Measurements from ENCODE around the gene TMEM169. TPM values are rescaled to one million over a fixed set of nuclear protein-coding genes. Genes with fewer than 3 reads are reported as not detected.

TMEM169 gene
- total and polyA plus RNA-seq, 4 donors: 0.42 to 1.9 (median 0.80) TPM

DNA sequence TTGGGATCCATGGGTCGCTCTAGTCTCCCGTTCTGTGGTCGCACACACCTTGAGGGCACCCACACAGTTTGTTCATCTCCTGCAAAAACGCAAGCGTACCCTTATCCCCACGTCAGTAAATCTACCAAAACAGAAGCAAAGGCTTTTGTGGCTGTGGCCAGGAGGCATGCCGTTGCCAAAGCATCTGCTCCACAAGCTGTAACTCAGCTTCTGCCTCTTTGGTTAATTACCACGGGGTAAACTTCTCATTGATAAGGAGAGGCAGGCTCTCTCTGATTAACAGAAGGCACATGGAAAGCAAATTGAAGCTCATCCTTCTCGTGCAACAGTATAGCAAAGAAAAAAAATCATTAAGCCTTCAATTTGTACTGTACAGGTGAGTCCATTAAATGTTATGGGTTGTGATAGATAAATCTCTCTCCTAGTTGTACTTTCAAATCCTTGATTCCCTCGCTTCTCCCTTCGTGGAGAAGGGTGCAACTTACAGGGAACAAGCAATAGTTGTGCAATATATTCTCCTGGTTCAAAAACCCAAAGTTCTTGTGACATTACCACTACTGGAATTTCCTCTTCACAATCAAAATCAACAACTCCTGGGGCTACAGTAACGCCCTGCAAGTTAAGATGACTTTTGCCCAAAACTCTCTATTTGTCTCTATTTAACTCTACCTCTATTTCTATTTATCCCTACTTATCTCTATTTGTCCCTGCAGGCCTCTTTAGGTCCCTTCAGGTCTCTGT, 10.4 kb upstream of the TMEM169 start:
- Histone ChIP-seq H3K9ac (ENCODE audit: low read depth in 1 of 2, low read length in 2 of 2) (no peak overlapping the region), H3K9me3 (ENCODE audit: control insufficient read depth in 4 of 4, low read length in 3 of 4) (no peaks in the 10 kb centered on the region), H3K4me3 (ENCODE audit: low read depth in 1 of 3, low read length in 3 of 3) (no peak overlapping the region), H3K27ac (ENCODE audit: low read depth in 1 of 2, low read length in 2 of 2) (peak overlapping the region in 1 of 2 donors; percentile 54), H3K4me1 (ENCODE audit: control insufficient read depth in 4 of 4, insufficient read depth in 4 of 4, low read length in 3 of 4) (peaks cover 16 to 77% (median 66%) of the 10 kb centered on the region in 4 donors), H3K36me3 (ENCODE audit: control insufficient read depth in 4 of 4, insufficient read depth in 3 of 4, low read depth in 1 of 4, low read length in 3 of 4) (peaks cover 0 to 10% (median 2%) of the 10 kb centered on the region in 4 donors), H3K27me3 (ENCODE audit: control insufficient read depth in 4 of 4, insufficient read depth in 4 of 4, low read length in 3 of 4) (no peaks in the 10 kb centered on the region)
- 61% methylated on average over 12 of the region's 12 CpGs for WGBS
- TF ChIP-seq NR2F2 (IDR thresholded peaks at IDR 0.05) (no peak), EGR1 (IDR thresholded peaks at IDR 0.05; ENCODE audit: low read depth in 2 of 2) (no peak), HNF4G (IDR thresholded peaks at IDR 0.05) (peak; percentile 22), GABPA (IDR thresholded peaks at IDR 0.05 in 1 of 2, conservative IDR thresholded peaks at IDR 0.05 in 1 of 2) (no peak), SP1 (IDR thresholded peaks at IDR 0.05) (peak; percentile 35), YY1 (IDR thresholded peaks at IDR 0.05) (no peak), TAF1 (conservative IDR thresholded peaks at IDR 0.05) (no peak), HNF4A (conservative IDR thresholded peaks at IDR 0.05) (peak; percentile 85 to 87), JUND (IDR thresholded peaks at IDR 0.05) (peak; percentile 49 to 71), RXRA (IDR thresholded peaks at IDR 0.05) (peak; percentile 61 to 79), FOXA1 (IDR thresholded peaks at IDR 0.05) (peak; percentile 32), RAD21 (IDR thresholded peaks at IDR 0.05) (peak in 1 of 2 donors; percentile 24), FOXA2 (IDR thresholded peaks at IDR 0.05) (peak; percentile 60)
- TF ChIP-seq, protein P1, sequence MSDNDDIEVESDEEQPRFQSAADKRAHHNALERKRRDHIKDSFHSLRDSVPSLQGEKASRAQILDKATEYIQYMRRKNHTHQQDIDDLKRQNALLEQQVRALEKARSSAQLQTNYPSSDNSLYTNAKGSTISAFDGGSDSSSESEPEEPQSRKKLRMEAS (IDR thresholded peaks at IDR 0.05): no peak
- TF ChIP-seq, protein P2, sequence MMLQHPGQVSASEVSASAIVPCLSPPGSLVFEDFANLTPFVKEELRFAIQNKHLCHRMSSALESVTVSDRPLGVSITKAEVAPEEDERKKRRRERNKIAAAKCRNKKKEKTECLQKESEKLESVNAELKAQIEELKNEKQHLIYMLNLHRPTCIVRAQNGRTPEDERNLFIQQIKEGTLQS (IDR thresholded peaks at IDR 0.05): no peak
- TF ChIP-seq, protein P3, sequence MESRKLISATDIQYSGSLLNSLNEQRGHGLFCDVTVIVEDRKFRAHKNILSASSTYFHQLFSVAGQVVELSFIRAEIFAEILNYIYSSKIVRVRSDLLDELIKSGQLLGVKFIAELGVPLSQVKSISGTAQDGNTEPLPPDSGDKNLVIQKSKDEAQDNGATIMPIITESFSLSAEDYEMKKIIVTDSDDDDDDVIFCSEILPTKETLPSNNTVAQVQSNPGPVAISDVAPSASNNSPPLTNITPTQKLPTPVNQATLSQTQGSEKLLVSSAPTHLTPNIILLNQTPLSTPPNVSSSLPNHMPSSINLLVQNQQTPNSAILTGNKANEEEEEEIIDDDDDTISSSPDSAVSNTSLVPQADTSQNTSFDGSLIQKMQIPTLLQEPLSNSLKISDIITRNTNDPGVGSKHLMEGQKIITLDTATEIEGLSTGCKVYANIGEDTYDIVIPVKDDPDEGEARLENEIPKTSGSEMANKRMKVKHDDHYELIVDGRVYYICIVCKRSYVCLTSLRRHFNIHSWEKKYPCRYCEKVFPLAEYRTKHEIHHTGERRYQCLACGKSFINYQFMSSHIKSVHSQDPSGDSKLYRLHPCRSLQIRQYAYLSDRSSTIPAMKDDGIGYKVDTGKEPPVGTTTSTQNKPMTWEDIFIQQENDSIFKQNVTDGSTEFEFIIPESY (IDR thresholded peaks at IDR 0.05): no peak
- TF ChIP-seq, protein P4, sequence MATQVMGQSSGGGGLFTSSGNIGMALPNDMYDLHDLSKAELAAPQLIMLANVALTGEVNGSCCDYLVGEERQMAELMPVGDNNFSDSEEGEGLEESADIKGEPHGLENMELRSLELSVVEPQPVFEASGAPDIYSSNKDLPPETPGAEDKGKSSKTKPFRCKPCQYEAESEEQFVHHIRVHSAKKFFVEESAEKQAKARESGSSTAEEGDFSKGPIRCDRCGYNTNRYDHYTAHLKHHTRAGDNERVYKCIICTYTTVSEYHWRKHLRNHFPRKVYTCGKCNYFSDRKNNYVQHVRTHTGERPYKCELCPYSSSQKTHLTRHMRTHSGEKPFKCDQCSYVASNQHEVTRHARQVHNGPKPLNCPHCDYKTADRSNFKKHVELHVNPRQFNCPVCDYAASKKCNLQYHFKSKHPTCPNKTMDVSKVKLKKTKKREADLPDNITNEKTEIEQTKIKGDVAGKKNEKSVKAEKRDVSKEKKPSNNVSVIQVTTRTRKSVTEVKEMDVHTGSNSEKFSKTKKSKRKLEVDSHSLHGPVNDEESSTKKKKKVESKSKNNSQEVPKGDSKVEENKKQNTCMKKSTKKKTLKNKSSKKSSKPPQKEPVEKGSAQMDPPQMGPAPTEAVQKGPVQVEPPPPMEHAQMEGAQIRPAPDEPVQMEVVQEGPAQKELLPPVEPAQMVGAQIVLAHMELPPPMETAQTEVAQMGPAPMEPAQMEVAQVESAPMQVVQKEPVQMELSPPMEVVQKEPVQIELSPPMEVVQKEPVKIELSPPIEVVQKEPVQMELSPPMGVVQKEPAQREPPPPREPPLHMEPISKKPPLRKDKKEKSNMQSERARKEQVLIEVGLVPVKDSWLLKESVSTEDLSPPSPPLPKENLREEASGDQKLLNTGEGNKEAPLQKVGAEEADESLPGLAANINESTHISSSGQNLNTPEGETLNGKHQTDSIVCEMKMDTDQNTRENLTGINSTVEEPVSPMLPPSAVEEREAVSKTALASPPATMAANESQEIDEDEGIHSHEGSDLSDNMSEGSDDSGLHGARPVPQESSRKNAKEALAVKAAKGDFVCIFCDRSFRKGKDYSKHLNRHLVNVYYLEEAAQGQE (IDR thresholded peaks at IDR 0.05): no peak
- TF ChIP-seq, protein P5, sequence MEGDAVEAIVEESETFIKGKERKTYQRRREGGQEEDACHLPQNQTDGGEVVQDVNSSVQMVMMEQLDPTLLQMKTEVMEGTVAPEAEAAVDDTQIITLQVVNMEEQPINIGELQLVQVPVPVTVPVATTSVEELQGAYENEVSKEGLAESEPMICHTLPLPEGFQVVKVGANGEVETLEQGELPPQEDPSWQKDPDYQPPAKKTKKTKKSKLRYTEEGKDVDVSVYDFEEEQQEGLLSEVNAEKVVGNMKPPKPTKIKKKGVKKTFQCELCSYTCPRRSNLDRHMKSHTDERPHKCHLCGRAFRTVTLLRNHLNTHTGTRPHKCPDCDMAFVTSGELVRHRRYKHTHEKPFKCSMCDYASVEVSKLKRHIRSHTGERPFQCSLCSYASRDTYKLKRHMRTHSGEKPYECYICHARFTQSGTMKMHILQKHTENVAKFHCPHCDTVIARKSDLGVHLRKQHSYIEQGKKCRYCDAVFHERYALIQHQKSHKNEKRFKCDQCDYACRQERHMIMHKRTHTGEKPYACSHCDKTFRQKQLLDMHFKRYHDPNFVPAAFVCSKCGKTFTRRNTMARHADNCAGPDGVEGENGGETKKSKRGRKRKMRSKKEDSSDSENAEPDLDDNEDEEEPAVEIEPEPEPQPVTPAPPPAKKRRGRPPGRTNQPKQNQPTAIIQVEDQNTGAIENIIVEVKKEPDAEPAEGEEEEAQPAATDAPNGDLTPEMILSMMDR (IDR thresholded peaks at IDR 0.05; ENCODE audit: low read depth, low read length, missing input control): no peak
- DNase-seq (ENCODE audit: low spot score): no peak
